ENCODE results near the gene PRRC2B. TPM values are rescaled to one million over a fixed set of nuclear protein-coding genes. Genes with fewer than 3 reads are reported as not detected.

Gene PRRC2B
- total and polyA plus RNA-seq, 2 of the 8 experiments (the other 6 are each of a cell fraction or from before 2014, with no cell fraction given) = 37.3 to 249 TPM

DNA sequence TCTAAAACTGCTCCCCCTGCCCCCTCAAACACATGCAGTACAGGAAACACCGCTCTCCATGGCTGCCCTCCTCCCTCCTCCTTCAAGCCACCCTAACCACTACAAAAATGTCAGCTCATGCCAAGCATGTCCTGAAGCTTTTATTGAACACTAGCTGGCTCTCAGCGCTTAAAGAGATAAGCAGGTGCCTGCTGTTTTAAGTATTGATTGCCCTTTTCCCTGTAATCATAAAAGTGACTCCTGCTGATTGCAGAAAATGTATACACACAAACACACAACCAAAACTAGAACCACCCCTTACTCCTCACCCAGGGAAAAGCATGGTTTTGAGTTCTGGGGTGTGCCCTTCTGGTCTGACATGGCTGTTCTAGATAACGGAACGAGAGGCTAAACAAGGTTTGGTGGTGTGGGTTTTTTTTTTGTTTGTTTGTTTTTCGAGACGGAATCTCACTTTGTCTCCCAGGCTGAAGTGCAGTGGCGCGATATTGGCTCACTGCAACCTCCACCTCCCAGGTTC is 140.9 kb downstream of the PRRC2B start:
- DNase-seq (ENCODE audit: low read depth in 1 of 2, low spot score in 2 of 2) (no peak), FAIRE-seq (no peak)
- H3K9me3 ChIP-seq (ENCODE audit: insufficient read depth in 2 of 2, low read depth in 1 of 2, low read length in 1 of 2) = peaks cover 5 to 7% of the 10 kb centered on the region in 2 experiments
- H3K4me2 ChIP-seq (ENCODE audit: insufficient read depth in 1 of 2, low read depth in 2 of 2, low read length in 2 of 2) = no peak overlapping the region
- no peak overlapping the region for H2AFZ ChIP-seq (ENCODE audit: low read length)
- no peak overlapping the region for H3K14ac ChIP-seq (ENCODE audit: insufficient read length)
- H2BK20ac ChIP-seq (ENCODE audit: low read length) = no peak overlapping the region
- H3K23me2 ChIP-seq (ENCODE audit: low read depth, low read length) = peaks cover 5% of the 10 kb centered on the region; the same call in 1 of the 2 replicates
- no peak overlapping the region for H2BK5ac ChIP-seq (ENCODE audit: low read depth, low read length)
- H4K5ac ChIP-seq (ENCODE audit: insufficient read length, low read depth, low read length) = no peak overlapping the region
- H3K79me2 ChIP-seq (ENCODE audit: control insufficient read depth in 1 of 2, insufficient read depth in 2 of 2, low read length in 2 of 2) = peaks cover 0 to 6% of the 10 kb centered on the region in 2 experiments; a peak in 1 of 4 replicates
- WGBS, 2 experiments (ENCODE audit: extremely low coverage in 1 of 2, insufficient coverage in 1 of 2, insufficient read length in 1 of 2, insufficient replicate concordance in 2 of 2, low coverage in 1 of 2, low lambda C conversion rate in 2 of 2, missing lambda C conversion rate in 1 of 2) = 87% methylated on average over 8 of the region's 8 CpGs; no CpG with 5 or more reads in 1 of the 2 experiments
- H3K79me1 ChIP-seq (ENCODE audit: low read depth, low read length) = 0 out of 2 replicates have a peak, but pooled peaks cover 2% of the 10 kb centered on the region
- H3K56ac ChIP-seq (replicated peaks; ENCODE audit: insufficient read length, low read depth, low read length) = no peak overlapping the region
- H3K36me3 ChIP-seq (ENCODE audit: control insufficient read depth in 2 of 4, insufficient read depth in 4 of 4, low read length in 3 of 4) = no peaks in the 10 kb centered on the region
- no peaks in the 10 kb centered on the region for H4K20me1 ChIP-seq (replicated peaks in 1 of 2; ENCODE audit: control insufficient read depth in 1 of 2, insufficient read depth in 2 of 2, low read length in 2 of 2)
- peaks cover 0 to 8% (median 4%) of the 10 kb centered on the region in 4 experiments; a peak in 6 of 7 replicates for H3K4me1 ChIP-seq (replicated peaks in 1 of 4; ENCODE audit: control insufficient read depth in 3 of 4, insufficient read depth in 4 of 4, low read length in 3 of 4)
- H3K27ac ChIP-seq (ENCODE audit: low read depth, low read length) = no peak overlapping the region
- H3K4ac ChIP-seq (replicated peaks; ENCODE audit: insufficient read length, low read depth, low read length) = no peak overlapping the region
- no peak overlapping the region for H4K8ac ChIP-seq (ENCODE audit: extremely low read depth, insufficient read depth, low read length)
- no peaks in the 10 kb centered on the region for H3K27me3 ChIP-seq (replicated peaks in 1 of 4; ENCODE audit: control insufficient read depth in 3 of 4, extremely low read depth in 1 of 4, insufficient read depth in 3 of 4, low read length in 3 of 4)
- no peak overlapping the region for H3K4me3 ChIP-seq (ENCODE audit: extremely low read depth in 1 of 4, insufficient read depth in 2 of 4, low read depth in 3 of 4, low read length in 4 of 4)
- no peak overlapping the region for H4K91ac ChIP-seq (replicated peaks; ENCODE audit: insufficient read length, low read length)
- ChIA-PET POLR2A (ENCODE audit: partially characterized antibody) (interaction anchor here (0.8 to 2.3 kb wide), 2 partner anchors 31 to 161 kb away, joined by 3 to 4 read pairs; no protein-coding TSS in a partner anchor), CTCF (ENCODE audit: partially characterized antibody) (no interaction called here)
- no peak overlapping the region for H3K23ac ChIP-seq (ENCODE audit: insufficient read length)
- no peak overlapping the region for H2BK15ac ChIP-seq (ENCODE audit: low read length)
- no peak overlapping the region for H2BK120ac ChIP-seq (replicated peaks; ENCODE audit: low read depth, low read length)
- H3K9ac ChIP-seq (replicated peaks in 1 of 4; ENCODE audit: extremely low read depth in 1 of 4, low read depth in 3 of 4, low read length in 3 of 4) = no peak overlapping the region
- no peak overlapping the region for H2BK12ac ChIP-seq (ENCODE audit: low read depth, low read length)
- no peak overlapping the region for H2AK5ac ChIP-seq (ENCODE audit: low read depth, low read length)
- no peak overlapping the region for H3K18ac ChIP-seq (ENCODE audit: extremely low read depth, low read length)
- TF ChIP-seq KDM5A (IDR thresholded peaks at IDR 0.05; ENCODE audit: low read length) (no peak), JUN (IDR thresholded peaks at IDR 0.05; ENCODE audit: low read depth, low read length) (no peak), PHF8 (conservative IDR thresholded peaks at IDR 0.05; ENCODE audit: low read depth, low read length) (no peak), CHD1 (IDR thresholded peaks at IDR 0.05; ENCODE audit: low read depth, low read length) (no peak), CTBP2 (IDR thresholded peaks at IDR 0.05; ENCODE audit: borderline replicate concordance, insufficient read depth, insufficient read length, low read length) (no peak), CBX5 (IDR thresholded peaks at IDR 0.05; ENCODE audit: low read depth, low read length) (no peak), SP4 (IDR thresholded peaks at IDR 0.05; ENCODE audit: low read length) (no peak), SRF (IDR thresholded peaks at IDR 0.05; ENCODE audit: low read depth, low read length) (no peak), EZH2 (IDR thresholded peaks at IDR 0.05; ENCODE audit: low read depth, low read length, severe bottlenecking) (no peak), YY1 (IDR thresholded peaks at IDR 0.05; ENCODE audit: low read depth, low read length) (no peak)
- TF ChIP-seq, protein P1, sequence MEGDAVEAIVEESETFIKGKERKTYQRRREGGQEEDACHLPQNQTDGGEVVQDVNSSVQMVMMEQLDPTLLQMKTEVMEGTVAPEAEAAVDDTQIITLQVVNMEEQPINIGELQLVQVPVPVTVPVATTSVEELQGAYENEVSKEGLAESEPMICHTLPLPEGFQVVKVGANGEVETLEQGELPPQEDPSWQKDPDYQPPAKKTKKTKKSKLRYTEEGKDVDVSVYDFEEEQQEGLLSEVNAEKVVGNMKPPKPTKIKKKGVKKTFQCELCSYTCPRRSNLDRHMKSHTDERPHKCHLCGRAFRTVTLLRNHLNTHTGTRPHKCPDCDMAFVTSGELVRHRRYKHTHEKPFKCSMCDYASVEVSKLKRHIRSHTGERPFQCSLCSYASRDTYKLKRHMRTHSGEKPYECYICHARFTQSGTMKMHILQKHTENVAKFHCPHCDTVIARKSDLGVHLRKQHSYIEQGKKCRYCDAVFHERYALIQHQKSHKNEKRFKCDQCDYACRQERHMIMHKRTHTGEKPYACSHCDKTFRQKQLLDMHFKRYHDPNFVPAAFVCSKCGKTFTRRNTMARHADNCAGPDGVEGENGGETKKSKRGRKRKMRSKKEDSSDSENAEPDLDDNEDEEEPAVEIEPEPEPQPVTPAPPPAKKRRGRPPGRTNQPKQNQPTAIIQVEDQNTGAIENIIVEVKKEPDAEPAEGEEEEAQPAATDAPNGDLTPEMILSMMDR (IDR thresholded peaks at IDR 0.05; ENCODE audit: control extremely low read depth in 1 of 3, insufficient read depth in 1 of 3, low read depth in 1 of 3, low read length in 3 of 3) = no peak

Data from H1 (cell line).